Activated T-helper 17 cell treated with anti-CD3 and anti-CD28 coated beads, Interleukin-2, amount 50 U/mL, for 72 hours (primary cell): ENCODE measurements around the gene PHF21B. TPM values are rescaled to one million over a fixed set of nuclear protein-coding genes. Genes with fewer than 3 reads are reported as not detected.

Experiments used
- ATAC-seq: fragments of 150-1000 bp; cut with Tn5 transposase; replicated peaks from 2 replicates; pipeline ENCODE4 v1.10.0; 2021; ENCODE audit warnings: mild to moderate bottlenecking, moderate library complexity
- H3K27ac Mint-ChIP-seq: one replicate; pipeline ENCODE4 v1.8.0; 2022; ENCODE audit warnings: mixed read lengths
- H3K27me3 Mint-ChIP-seq: one replicate; pipeline ENCODE4 v1.8.0; 2022; ENCODE audit warnings: mixed read lengths
- H3K36me3 Mint-ChIP-seq: one replicate; pipeline ENCODE4 v1.8.0; 2022; ENCODE audit warnings: low read depth, mild to moderate bottlenecking, mixed read lengths
- H3K4me1 Mint-ChIP-seq: one replicate; pipeline ENCODE4 v1.8.0; 2022; ENCODE audit warnings: mixed read lengths
- H3K4me3 Mint-ChIP-seq: one replicate; pipeline ENCODE4 v1.8.0; 2022; ENCODE audit warnings: mild to moderate bottlenecking, mixed read lengths
- H3K9me3 Mint-ChIP-seq: one replicate; pipeline ENCODE4 v1.8.0; 2022; ENCODE audit warnings: mixed read lengths
- total RNA-seq, 2 donors: library from RNA; stranded (reverse); gene quantifications; one replicate each; pipeline ENCODE4 v1.2.3, GENCODE V29; 2022

The PHF21B gene
- total RNA-seq, 2 donors from 2014 or later: not detected

DNA sequence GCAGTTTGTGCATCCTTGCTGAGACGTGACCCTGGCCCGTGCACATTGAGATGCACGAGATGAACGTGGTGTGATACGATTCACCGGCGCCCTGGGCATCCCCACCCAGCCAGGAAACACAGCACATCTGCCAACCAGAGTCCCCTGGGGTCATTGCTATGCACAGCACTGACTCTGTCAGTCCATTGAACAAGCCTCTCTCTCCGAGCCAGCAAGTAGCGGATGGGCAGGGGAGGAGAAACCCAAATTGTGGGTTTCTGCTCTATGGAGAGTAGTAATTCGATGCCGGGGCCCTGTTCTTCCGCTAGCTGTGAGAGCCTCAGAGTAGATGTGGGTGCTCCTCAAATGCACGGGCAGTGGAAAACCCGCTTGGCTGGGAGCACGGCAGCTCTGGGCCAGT is 172.3 kb downstream of the PHF21B start:
- Mint-ChIP-seq H3K4me3 (no peak overlapping the region), H3K9me3 (peaks cover 3% of the 10 kb centered on the region), H3K4me1 (no peaks in the 10 kb centered on the region), H3K27ac (no peak overlapping the region), H3K36me3 (no peaks in the 10 kb centered on the region), H3K27me3 (peaks cover 11% of the 10 kb centered on the region)
- ATAC-seq: no peak

DNA sequence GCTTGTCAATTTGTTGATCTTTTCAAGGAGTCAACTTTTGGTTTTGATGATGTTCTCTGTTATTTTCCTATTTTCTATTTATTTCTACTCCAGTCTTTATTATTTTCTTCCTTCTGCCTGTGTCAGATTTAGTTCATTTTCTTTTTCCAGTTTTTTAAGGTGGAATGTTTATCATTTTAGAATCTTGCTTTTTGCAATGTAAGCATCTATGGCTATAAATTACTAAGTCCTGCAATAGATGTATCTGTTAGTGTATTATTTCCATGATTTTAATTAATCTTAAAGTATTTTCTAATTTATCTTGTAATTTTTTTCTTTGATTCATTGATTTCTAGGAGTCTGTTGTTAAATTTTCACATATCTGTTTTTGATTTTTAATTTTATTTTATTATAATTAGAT is 175.7 kb downstream of the PHF21B start:
- H3K27ac Mint-ChIP-seq: no peak overlapping the region
- peaks cover 3% of the 10 kb centered on the region for H3K9me3 Mint-ChIP-seq
- peaks cover 8% of the 10 kb centered on the region for H3K27me3 Mint-ChIP-seq
- no peaks in the 10 kb centered on the region for H3K4me1 Mint-ChIP-seq
- no peaks in the 10 kb centered on the region for H3K36me3 Mint-ChIP-seq
- no peak overlapping the region for H3K4me3 Mint-ChIP-seq
- no peak for ATAC-seq

DNA sequence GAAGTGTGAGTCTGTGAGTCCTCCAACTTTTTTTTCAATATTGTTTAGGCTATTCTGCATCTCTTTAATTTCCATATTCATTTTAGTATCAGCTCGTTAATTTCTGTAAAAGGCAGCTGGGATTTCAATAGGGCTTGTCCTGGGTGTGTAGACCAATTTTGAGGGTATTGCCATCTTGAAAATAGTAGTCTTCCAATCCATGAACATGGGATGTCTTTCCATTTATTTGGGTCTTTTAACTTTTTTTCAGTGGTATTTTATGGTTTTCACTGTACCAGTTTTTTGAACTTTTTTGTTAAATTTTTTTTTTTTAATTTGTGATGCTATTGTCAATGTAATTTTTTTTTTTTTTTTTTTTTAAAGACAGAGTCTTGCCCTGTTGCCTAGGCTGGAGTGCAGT is 177.9 kb downstream of the PHF21B start:
- Mint-ChIP-seq H3K27ac (no peak overlapping the region), H3K27me3 (peaks cover 8% of the 10 kb centered on the region), H3K36me3 (no peaks in the 10 kb centered on the region), H3K9me3 (peaks cover 3% of the 10 kb centered on the region), H3K4me3 (no peak overlapping the region), H3K4me1 (no peaks in the 10 kb centered on the region)
- no peak for ATAC-seq

Other genes starting within 250 kb of the PHF21B start
- gene NUP50, start 153.9 kb upstream of the PHF21B start, total RNA-seq: 100 to 1,000 TPM in 1 of 2 donors, 10 to 100 TPM in 1; 98.4 to 163 TPM
- 10 to 100 TPM in 1 of 2 donors, 1 to 10 TPM in 1; 8.7 to 24.1 TPM for gene KIAA0930, start 230.9 kb upstream of the PHF21B start, total RNA-seq